AG09319 (cell line): ENCODE data around the gene CPNE5.

Experiments
- DNase-seq: peaks from one replicate; pipeline ENCODE4 v3.0.0-alpha.2; 2010; ENCODE audit warnings: low read depth; ENCODE audit errors: extremely low read depth
- CTCF ChIP-seq: IDR thresholded peaks from 2 replicates; pipeline ENCODE4 v1.5.1; 2011; ENCODE audit warnings: low read depth, mild to moderate bottlenecking, inconsistent platforms, low read length, moderate library complexity

CPNE5 gene

GRCh38 chr6:36809941-36810803, 29.1 kb downstream of the CPNE5 start:
- DNase-seq = no peak
- no peak for TF ChIP-seq CTCF

- DNase-seq = no peak
- TF ChIP-seq CTCF = no peak
These were observed 30.1 kb downstream of the CPNE5 start for GRCh38 chr6:36809156-36809555.

GRCh38 chr6:36808634-36809033, 30.6 kb downstream of the CPNE5 start:
- DNase-seq = no peak
- TF ChIP-seq CTCF = no peak

- DNase-seq = no peak
- TF ChIP-seq CTCF = no peak
These were observed 31.5 kb downstream of the CPNE5 start for GRCh38 chr6:36807750-36808149.

GRCh38 chr6:36807143-36807542, 32.1 kb downstream of the CPNE5 start:
- TF ChIP-seq CTCF = no peak
- no peak for DNase-seq

GRCh38 chr6:36805917-36806316, 33.3 kb downstream of the CPNE5 start:
- no peak for TF ChIP-seq CTCF
- no peak for DNase-seq

- DNase-seq = no peak
- no peak for TF ChIP-seq CTCF
These were observed 34.0 kb downstream of the CPNE5 start for GRCh38 chr6:36805096-36805797.
